GM18505 (cell line): ENCODE measurements around the gene PLEKHA7.
"Not testable (repeated sequence)": the region's sequence is repeated elsewhere in the genome, so short reads cannot be mapped to it uniquely, and the experiment has no call there.

ENCODE experiments used
- ATAC-seq: cut with Tn5 transposase; IDR thresholded peaks from one replicate; pipeline ENCODE4 v1.9.1; 2021; ENCODE audit not compliant: unreplicated experiment
- POLR2A ChIP-seq: IDR thresholded peaks from 4 replicates; pipeline ENCODE4 v1.6.1; 2011; ENCODE audit warnings: borderline replicate concordance; ENCODE audit not compliant: insufficient read depth, insufficient read length; ENCODE audit errors: extremely low read depth

PLEKHA7 gene

GRCh38 chr11:16876053-16876752 lies 138.0 kb downstream of the PLEKHA7 start:
- no peak for ATAC-seq

GRCh38 chr11:16874275-16874975 lies 139.8 kb downstream of the PLEKHA7 start:
- ATAC-seq, result no peak
- TF ChIP-seq POLR2A, result no peak

More at GRCh38 chr11:16876053-16876752, 138.0 kb downstream of the PLEKHA7 start:
- TF ChIP-seq POLR2A, result no peak

- ATAC-seq, result no peak
These were observed 140.9 kb downstream of the PLEKHA7 start for GRCh38 chr11:16873289-16873688.

GRCh38 chr11:16871368-16871767 lies 142.8 kb downstream of the PLEKHA7 start:
- ATAC-seq, result no peak
- no peak for TF ChIP-seq POLR2A

More at GRCh38 chr11:16873289-16873688, 140.9 kb downstream of the PLEKHA7 start:
- no peak for TF ChIP-seq POLR2A

GRCh38 chr11:16867097-16867496 lies 147.1 kb downstream of the PLEKHA7 start:
- ATAC-seq, result no peak
- no peak for TF ChIP-seq POLR2A

- not testable (repeated sequence) for ATAC-seq
These were observed 149.8 kb downstream of the PLEKHA7 start for GRCh38 chr11:16864428-16864827.

- TF ChIP-seq POLR2A, result no peak
- ATAC-seq, result no peak
These were observed 150.8 kb downstream of the PLEKHA7 start for GRCh38 chr11:16863389-16863788.

- no peak for ATAC-seq
- no peak for TF ChIP-seq POLR2A
These were observed 151.5 kb downstream of the PLEKHA7 start for GRCh38 chr11:16862726-16863125.

- ATAC-seq, result no peak
- TF ChIP-seq POLR2A, result no peak
These were observed 152.4 kb downstream of the PLEKHA7 start for GRCh38 chr11:16861862-16862261.

- ATAC-seq, result no peak
- no peak for TF ChIP-seq POLR2A
These were observed 153.6 kb downstream of the PLEKHA7 start for GRCh38 chr11:16860617-16861016.

- no peak for ATAC-seq
- TF ChIP-seq POLR2A, result no peak
These were observed 154.6 kb downstream of the PLEKHA7 start for GRCh38 chr11:16859651-16860050.

- TF ChIP-seq POLR2A, result no peak
- ATAC-seq, result no peak
These were observed 157.0 kb downstream of the PLEKHA7 start for GRCh38 chr11:16857186-16857585.

- no peak for ATAC-seq
- TF ChIP-seq POLR2A, result no peak
These were observed 158.2 kb downstream of the PLEKHA7 start for GRCh38 chr11:16856022-16856471.

GRCh38 chr11:16854979-16855378 lies 159.2 kb downstream of the PLEKHA7 start:
- ATAC-seq, result no peak
- TF ChIP-seq POLR2A, result no peak
